HG03139 (cell line): ENCODE results near the gene CYB561D1.

Experiments
- ATAC-seq: cut with Tn5 transposase; IDR thresholded peaks from one replicate; pipeline ENCODE4 v1.9.1; 2021; ENCODE audit not compliant: unreplicated experiment

CYB561D1 gene

DNA sequence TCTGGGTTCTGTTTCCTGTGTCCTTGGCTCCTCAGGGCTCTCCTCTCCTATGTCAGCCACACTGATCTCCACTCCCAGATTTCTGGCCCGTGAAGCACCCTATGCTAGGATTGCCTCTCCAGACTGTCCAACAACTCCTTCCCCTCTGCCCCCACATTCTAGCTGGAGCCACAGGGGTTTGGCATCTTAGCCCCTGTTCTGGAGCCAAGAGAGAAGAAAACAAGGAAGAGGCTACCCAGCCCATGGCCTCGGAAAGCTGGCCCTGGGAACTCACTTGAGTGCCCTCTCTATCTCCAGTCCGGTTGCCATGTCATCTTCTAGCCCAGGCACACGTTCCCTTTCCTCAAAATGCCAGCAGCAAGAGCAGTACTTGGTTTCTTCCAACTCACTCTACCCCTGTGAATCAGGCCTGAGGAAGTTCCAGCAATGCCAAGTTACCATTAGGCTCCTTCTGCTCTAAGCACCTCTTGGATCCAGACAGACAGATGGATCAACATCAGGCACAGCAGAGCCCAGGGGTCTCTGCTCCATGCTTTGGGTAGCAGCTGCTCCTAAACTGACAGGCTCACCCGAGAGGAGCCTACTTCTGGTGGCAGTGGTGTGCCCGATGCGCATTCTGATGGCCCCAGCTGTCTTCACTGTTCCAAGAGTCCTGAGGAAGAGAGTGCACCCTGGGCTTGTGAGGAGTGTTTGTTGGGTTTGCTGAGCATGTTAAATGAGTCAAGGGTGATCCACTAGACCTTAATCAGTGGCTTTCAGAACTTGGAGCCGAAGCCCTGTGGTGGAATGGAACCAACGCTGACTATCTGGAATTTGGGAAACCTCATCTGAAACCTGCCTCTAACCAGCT is 34.2 kb downstream of the CYB561D1 start:
- no peak for ATAC-seq

DNA sequence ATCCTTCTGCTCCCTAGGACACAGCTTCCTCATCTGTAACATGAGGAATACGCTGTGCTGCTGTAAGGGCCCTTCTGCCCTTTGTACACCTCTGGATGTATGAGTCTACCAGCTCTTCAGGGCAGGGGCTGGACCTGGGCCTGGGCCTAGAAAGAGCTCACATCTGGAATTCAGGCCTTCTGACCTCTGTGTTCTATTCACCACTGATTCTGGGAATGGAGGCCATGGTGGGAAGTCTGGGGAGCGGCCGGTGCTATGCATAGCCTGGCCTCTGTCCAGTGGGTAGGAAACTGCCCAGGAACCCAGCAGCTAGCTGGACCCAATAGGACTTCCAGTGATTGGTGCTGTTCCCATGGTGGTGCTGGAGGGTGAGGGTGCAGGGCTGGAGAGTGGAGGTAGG is 34.8 kb downstream of the CYB561D1 start:
- ATAC-seq, result no peak

DNA sequence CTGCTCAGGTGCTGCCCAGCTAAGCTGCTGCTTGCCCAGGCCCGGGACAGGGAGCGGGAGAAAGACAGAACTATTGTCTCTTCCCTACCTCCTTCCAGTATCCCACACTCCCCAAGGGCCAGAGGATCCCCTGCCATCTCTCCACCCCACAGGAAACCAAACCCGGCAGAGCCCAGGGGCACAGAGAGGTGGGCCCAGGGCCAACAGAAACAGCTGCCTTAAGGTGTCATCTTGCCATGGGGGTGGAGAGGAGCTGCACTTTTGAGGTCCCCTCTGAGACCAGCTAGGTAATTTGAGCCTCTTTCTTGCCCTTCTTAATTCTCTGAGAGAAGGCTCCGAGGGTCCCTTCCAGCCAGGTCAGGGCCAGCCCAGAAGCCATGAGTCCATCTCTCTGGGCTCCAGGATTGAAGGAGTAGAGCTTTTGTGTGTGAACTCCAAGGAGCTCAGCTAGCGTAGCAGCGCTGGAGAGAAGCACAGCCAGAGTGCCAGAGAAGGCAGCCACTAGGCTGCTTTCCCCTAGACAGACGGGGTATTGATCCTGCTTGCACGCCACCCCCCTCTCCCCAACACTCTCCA is 36.1 kb downstream of the CYB561D1 start:
- no peak for ATAC-seq

DNA sequence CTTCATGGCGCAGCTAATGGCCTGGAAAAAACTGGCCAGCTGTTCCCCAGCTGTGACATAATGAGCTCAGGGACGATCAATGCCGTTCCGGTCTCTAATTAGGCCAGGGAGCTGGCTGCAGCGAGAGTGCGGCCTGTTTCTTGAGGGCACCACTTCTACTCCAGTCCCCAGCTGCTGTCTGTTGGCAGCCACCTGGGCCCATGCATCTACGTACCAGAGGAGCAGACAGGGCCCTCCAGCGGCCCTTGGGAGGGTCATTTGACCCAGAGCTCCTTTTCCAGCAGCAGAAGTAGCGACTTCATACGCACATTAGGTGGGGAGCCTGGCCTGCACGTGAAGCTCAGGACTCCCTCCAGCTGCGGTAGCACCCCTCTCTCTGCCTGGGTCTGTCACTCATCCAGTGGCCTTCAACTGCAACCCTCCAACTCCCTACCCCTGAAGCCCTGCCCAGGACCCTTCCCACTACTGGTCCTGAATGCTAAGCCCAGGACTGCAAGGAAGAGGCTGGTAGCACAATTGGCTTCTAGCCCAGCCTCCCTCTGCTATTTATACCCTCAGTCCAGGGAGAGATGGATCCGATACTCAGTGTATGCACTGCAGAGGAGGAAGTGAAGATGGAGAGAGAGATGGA is 36.7 kb downstream of the CYB561D1 start:
- ATAC-seq, result no peak

DNA sequence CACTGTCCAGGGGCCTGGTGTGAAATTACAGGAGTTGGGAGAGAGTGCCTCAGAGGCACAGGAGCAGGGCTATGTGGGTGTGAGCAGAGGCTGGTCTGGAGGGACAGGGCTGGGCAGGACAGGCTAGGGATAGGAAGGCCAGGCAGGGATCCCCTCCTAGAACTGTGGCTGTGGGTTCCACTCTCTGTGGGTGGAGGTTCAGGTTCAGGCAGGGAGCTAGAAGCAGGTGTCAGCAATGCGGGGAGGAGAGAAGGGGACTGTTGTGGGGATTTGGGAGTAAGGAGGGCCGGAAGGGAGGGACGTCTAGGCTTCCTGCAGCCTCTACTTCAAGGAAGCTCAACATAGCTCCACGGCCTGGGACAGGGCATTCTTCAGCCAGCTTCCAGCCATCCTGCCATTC is 37.5 kb downstream of the CYB561D1 start:
- no peak for ATAC-seq

DNA sequence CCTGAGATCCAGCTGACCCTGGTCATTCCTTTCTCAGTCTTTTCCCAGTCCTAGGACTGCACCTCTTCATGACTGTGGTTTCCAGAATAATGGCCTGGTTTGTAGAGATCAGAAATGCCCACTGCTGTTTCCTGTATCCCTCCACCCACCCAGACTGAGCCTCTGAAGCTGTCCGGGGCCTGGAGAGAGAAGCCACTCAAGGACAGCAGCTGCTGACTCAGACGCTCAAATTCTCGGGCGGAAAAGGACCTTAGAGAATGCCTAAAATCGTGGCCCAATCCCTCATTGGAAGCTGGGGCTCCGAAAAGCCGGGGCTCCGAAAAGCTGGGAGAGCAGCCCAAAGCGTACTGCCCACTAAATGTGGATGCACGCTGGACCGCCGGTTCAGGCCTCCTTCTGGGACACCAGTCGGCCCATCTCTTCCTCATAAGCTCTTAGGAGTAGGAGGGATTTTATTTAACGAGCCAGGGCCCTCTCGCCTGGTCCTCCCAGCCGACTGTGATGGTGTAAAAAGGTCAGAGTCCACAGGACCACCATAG is 38.0 kb downstream of the CYB561D1 start:
- no peak for ATAC-seq

DNA sequence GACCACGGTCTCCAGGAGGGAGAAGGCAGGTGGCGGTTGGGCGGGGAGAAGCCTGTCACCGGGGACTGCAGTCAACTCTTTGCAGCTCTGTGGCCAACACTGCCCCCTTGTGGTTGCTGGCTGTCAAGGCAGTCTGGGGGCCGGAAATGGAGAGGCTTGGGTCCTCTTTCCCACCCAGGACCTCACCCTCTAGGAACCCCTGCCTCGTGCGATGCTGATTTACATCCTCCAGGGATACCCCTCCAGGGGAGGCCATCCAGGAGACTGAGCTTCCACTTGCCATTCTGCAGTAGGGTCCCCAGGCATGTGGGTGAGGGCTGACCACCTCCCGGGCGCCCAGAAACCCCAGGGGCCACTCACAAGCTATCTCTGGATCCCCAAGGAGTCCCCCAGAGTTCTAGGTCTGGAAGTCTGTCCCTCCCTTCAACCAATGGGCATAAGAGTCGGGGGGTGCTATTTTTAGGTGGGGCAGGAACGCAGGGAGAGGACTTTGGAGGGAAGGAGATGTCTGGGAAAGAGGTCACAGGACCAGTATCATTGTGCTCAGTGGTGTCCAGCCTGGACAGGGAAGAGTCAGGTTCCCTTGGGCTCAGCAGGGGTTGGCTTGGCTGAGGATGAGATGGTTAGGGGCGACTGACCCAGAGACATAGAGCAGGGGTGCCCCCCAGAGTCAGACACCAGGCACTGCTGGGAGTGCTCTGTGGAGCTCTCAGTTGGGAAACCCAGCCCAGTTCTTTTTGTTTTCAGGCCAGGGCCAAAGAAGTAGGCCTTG is 38.7 kb downstream of the CYB561D1 start:
- no peak for ATAC-seq

DNA sequence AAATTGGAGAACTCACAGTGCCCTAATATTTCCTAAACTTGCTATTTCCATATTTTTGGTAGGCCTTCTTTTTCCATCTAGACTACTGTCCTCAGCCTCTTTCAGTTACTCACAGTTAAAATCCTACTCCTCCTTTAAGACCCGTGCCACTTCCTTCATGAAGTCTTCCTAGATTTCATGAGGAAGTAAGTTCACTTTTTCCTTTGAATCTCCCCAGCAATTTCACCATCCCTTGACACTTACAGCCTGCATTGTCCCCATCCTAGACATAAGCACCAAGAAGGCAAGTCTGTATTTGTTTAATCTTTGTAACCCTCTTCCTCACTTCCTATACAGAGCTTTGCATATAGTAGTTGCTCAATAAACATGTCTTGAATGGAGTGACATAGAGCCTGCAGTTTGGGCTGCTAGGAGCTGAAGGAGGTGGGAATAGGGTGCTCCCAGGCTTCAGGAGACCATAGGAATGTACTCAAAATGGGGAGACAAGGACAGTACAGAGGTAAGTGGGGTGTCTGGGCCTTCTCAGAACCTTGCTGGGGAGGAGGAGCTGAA is 40.5 kb downstream of the CYB561D1 start:
- no peak for ATAC-seq

DNA sequence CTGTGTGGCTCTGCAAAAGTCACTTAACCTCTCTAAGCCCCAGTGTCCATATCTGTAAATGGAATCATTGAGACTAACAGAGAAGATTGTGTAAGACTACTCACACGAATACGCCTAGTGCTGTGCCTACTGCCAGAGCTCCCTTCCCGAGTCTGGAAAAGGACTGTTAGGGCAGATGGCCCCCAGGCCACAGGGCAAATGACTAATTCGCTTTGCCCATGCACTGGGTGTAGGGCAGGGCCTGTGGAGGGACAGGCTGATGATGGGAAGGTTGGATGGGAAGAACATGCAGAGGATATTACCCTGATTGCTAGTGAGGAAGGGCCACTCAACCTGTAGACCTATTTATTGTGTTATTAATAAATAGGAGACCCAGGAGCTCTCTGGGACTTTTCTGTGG is 41.6 kb downstream of the CYB561D1 start:
- ATAC-seq, result no peak

DNA sequence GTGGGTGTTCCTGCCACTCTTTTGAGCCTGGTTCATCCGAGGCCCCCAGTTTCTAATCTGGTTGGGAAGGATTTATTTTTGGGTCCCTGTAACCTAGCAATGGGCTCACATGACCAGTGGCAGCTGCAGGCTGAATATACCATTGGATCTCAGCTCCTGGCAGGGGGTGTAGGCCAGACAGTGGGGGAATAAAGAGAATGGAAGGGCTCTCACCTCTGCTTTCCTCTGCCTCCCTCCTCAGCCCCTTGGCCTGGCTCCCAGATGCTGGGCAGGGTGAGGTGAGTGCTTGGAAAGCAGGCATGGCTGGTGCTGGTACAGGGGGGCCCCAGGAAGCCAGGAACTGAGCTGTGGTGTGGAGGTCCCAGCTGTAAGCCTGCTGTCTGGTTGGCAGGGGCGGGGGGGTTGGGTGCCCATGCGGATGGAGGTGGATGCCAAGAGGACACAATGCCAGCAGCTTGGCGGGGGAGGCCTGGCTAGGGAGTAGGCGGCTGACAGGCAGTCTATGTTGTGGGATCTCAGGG is 42.1 kb downstream of the CYB561D1 start:
- no peak for ATAC-seq

DNA sequence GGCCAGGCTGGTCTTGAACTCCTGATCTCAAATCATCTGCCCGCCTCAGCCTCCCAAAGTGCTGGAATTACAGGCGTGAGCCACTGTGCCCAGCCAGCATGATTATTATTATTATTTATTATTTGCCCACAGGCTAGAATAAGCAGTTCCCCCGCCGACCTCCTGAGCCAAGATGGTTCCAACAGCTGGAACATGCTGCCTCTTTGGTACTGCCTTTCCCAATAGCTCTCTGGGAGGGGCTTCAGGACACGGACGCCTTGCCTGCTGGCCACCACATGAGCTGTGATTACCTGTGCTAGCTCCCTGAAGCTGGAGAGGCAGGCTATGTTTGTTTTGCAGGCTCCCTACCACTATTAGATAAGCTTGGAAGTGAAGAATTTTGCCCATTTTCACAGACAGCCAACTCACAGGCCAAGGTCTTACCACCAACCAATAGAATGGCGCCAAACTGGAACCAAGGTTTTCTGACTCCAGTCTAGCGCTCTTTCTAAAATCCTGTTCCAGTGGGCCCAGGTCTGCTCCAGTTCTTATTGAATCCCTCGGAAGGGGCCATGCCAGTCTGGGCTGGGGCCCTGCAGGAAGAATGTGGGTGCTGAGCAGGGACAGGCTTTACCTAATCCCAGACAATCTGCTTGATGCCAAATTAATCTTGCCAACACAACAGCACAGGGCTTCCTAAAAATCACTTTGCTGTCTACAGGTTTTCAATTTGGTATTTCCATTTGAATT is 43.7 kb downstream of the CYB561D1 start:
- ATAC-seq, result no peak

DNA sequence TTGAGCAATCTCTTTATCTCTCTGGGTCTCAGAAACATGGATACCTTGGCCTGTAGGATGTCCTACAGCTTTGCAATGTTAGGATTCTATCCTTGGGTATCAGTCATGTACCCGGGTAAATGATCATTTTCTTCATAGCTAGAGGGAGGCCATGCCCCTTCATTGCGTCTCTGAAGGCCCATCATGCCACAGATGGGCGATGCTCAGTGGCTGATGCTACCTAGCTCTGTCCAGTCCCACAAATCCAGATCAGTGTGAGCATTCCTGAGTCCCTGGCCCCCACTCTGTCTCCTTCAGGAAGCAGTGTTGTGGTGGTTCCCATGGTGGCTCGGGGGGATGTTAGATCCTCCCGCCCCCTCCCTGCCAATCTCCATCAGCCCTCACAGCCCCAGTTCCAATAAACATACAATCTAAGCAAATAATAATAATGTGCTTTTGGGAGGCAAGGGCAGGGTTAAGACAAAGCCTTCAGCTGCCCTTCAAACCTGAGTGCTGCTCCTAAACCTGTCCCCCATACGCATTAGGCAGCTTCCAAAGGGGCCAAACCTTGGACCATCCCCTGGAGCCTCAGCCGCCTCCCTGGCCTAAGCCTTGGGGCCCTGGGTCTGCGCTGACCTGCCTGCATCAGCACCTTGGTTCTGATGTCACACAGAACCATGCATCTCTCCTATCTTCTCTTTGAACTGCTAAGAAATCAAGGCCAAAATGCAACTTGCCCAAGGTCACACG is 45.1 kb downstream of the CYB561D1 start:
- ATAC-seq, result no peak

DNA sequence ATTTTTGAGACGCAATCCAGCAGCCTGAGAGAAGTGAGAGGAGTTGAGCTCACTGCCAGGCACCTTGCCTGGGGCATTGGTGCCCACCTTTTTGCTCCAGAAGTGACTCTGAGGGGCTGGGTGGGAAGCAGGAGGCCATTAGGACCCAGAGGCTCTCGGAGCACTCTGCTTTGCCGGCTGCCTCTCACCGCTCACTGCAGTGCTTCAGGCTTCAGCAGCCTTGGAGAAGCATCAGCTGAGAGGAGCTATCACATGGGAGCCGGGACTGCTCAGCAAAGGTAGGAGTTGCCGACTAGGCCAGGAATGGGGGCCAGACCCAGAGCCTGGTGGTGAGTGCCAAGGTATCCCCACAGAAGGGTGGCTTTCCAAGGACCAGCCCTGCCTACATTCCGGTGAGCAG is 45.8 kb downstream of the CYB561D1 start, which contains the start of gene GPR61:
GPR61 (plus strand) TSS at position 197 of the 400 bp plus-strand sequence. CDS start 3,151 bp downstream, outside the sequence.
- no peak for ATAC-seq

DNA sequence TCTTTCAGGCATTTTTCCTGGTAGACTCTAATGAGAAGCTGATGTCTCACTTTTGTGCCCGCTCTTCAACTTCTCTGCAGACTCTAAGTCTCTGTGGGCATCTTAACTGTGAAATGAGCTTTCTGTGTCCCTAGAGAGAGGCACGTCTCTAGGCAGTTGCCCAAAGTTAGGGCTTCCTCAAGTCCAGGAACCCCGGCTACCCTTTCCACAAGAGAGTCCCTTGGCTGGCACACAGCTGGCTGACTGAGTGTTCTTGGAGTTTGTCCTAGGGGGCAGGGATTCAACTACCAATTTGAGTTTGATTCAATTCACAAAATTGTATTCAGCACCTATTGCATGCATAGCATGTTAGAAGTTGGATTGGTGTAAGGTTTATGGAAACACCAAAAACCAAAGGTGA is 47.2 kb downstream of the CYB561D1 start:
- no peak for ATAC-seq

DNA sequence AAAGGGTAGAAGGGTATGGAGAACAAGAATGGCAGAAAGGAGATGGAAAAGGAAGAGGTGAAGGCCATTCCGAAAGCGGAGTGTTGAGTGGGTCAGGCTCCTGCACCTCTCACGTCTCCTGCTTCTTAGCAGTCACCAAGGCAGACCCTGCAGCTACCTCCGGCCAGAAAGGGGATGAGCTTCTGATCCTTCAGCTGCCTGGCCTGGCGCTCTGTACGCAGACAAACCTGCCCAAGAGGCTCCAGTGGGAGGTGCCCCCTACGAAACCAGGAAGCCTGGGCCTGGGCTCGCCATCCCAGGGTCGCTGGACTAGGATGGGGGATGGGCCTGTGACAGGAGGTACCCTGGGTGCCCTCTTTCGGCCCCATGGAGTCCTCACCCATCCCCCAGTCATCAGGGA is 48.8 kb downstream of the CYB561D1 start:
- no peak for ATAC-seq

DNA sequence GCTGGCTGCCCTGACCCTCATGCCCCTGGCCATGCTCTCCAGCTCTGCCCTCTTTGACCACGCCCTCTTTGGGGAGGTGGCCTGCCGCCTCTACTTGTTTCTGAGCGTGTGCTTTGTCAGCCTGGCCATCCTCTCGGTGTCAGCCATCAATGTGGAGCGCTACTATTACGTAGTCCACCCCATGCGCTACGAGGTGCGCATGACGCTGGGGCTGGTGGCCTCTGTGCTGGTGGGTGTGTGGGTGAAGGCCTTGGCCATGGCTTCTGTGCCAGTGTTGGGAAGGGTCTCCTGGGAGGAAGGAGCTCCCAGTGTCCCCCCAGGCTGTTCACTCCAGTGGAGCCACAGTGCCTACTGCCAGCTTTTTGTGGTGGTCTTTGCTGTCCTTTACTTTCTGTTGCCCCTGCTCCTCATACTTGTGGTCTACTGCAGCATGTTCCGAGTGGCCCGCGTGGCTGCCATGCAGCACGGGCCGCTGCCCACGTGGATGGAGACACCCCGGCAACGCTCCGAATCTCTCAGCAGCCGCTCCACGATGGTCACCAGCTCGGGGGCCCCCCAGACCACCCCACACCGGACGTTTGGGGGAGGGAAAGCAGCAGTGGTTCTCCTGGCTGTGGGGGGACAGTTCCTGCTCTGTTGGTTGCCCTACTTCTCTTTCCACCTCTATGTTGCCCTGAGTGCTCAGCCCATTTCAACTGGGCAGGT is 49.5 kb downstream of the CYB561D1 start:
- no peak for ATAC-seq

DNA sequence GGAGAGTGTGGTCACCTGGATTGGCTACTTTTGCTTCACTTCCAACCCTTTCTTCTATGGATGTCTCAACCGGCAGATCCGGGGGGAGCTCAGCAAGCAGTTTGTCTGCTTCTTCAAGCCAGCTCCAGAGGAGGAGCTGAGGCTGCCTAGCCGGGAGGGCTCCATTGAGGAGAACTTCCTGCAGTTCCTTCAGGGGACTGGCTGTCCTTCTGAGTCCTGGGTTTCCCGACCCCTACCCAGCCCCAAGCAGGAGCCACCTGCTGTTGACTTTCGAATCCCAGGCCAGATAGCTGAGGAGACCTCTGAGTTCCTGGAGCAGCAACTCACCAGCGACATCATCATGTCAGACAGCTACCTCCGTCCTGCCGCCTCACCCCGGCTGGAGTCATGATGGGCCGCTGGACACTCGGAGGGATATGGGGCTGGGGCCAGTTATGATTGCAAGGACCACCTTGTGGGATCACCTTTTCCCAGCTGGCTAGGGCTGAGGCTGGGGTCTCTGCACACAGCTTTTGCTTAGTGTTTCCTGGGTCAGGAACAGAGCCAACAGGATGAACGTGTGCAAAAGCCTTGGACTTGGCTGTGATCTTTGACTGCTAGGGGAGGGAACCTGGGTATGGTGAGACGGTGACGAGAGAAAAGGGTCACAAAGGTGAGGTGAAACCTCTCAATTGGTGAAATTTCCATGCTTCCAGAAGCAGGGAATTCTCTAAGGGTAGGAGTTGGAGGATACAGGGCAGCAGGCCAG is 50.3 kb downstream of the CYB561D1 start:
- ATAC-seq, result no peak
